HCT116 (cell line): ENCODE results near the gene MACROD1. TPM values are rescaled to one million over a fixed set of nuclear protein-coding genes. Genes with fewer than 3 reads are reported as not detected.

Source experiments
- ATAC-seq: fragments of 200-7000 bp; cut with Tn5 transposase; 2 replicates; pipeline ENCODE4 v1.9.1; 2020; ENCODE audit warnings: mild to moderate bottlenecking, moderate library complexity
- BruUV-seq: library from RNA; stranded (reverse); fragments of 400-500 nt; replicated peaks from 2 replicates; lab custom pipeline; 2021; lab: Mats Ljungman, UMichigan
- CTCF ChIA-PET: fragments of 300-600 bp; sonication (Branson Sonifier 250); formaldehyde crosslinking; loops from one replicate; lab custom pipeline; 2021; ENCODE audit warnings: antibody characterized with exemption; lab: Charles Lee
- POLR2A ChIA-PET: fragments of 300-600, 350-600 bp; sonication (Branson Sonifier 250); formaldehyde crosslinking; loops from one replicate; lab custom pipeline; 2021; ENCODE audit warnings: antibody characterized with exemption; lab: Charles Lee
- RAD21 ChIA-PET, 2 experiments: fragments of 300-600 bp; sonication (Branson Sonifier 250); formaldehyde crosslinking; loops; one replicate each; lab custom pipeline; 2023; ENCODE audit warnings: low total read pairs in 2 of 2; ENCODE audit not compliant: uncharacterized antibody in 2 of 2, unreplicated experiment in 2 of 2, low non-redundant PET in 1 of 2; lab: Charles Lee
- DNase-seq: peaks from one replicate; pipeline ENCODE4 v3.0.0-alpha.2; 2010; ENCODE audit warnings: low read depth, low spot score
- H2AFZ ChIP-seq: fragments of 200-600 bp; shearing (Covaris generic), sonication (generic); 2 replicates; pipeline ENCODE4 v1.6.1; 2017; ENCODE audit warnings: low read depth, mixed run types, mixed read lengths, antibody characterized with exemption, low read length; ENCODE audit not compliant: poor library complexity, severe bottlenecking
- H3K27ac ChIP-seq: 2 replicates; pipeline ENCODE4 v1.5.1; 2012; ENCODE audit warnings: low read depth, low read length
- H3K27me3 ChIP-seq: fragments of 200-600 bp; sonication (generic); 2 replicates; pipeline ENCODE4 v1.6.1; 2016; ENCODE audit warnings: mixed run types, low read length, mixed read lengths; ENCODE audit not compliant: insufficient read depth
- H3K36me3 ChIP-seq, 2 experiments: fragments of 200-500 bp in 1 of 2; fragments of 200-600 bp in 1 of 2; sonication (Bioruptor generic) in 1 of 2; sonication (generic) in 1 of 2; 2 replicates each; pipeline versions ENCODE4 v1.5.1 to v1.6.1; 2014 to 2016; ENCODE audit warnings: low read length in 2 of 2, inconsistent platforms in 1 of 2, mixed read lengths in 1 of 2, mixed run types in 1 of 2; ENCODE audit not compliant: insufficient read depth in 2 of 2, control insufficient read depth in 1 of 2
- H3K4me1 ChIP-seq, 2 experiments: fragments of 200-600 bp in 1 of 2; sonication (generic) in 1 of 2; 2 replicates each; pipeline versions ENCODE4 v1.5.1 to v1.6.1; 2012 to 2017; ENCODE audit warnings: low read length in 2 of 2, inconsistent platforms in 1 of 2, mild to moderate bottlenecking in 1 of 2, mixed read lengths in 1 of 2, mixed run types in 1 of 2, moderate library complexity in 1 of 2; ENCODE audit not compliant: insufficient read depth in 2 of 2, control insufficient read depth in 1 of 2
- H3K4me2 ChIP-seq: fragments of 200-600 bp; sonication (generic); 2 replicates; pipeline ENCODE4 v1.6.1; 2017; ENCODE audit warnings: mixed run types, low read length, mixed read lengths
- H3K4me3 ChIP-seq, 2 experiments: fragments of 200-600 bp in 1 of 2; sonication (generic) in 1 of 2; replicated peaks in 1 of 2; 2 replicates each; pipeline ENCODE4 v1.5.1; 2011 to 2016; ENCODE audit warnings: low read length in 2 of 2, control low read depth in 1 of 2, low read depth in 1 of 2, mild to moderate bottlenecking in 1 of 2, mixed read lengths in 1 of 2, mixed run types in 1 of 2
- H3K79me2 ChIP-seq: fragments of 200-600 bp; sonication (generic); 2 replicates; pipeline ENCODE4 v1.6.1; 2017; ENCODE audit warnings: mild to moderate bottlenecking, mixed run types, low read length, moderate library complexity, mixed read lengths; ENCODE audit not compliant: insufficient read depth
- H3K9ac ChIP-seq: fragments of 200-600 bp; sonication (generic); 2 replicates; pipeline ENCODE4 v1.6.1; 2016; ENCODE audit warnings: low read length, mixed read lengths
- H3K9me2 ChIP-seq: fragments of 200-600 bp; sonication (generic), shearing (Covaris generic); 2 replicates; pipeline ENCODE4 v1.6.1; 2017; ENCODE audit warnings: mixed run types, mild to moderate bottlenecking, moderate library complexity; ENCODE audit not compliant: insufficient read depth
- H3K9me3 ChIP-seq, 2 experiments: fragments of 200-500 bp in 1 of 2; fragments of 200-600 bp in 1 of 2; sonication (Bioruptor generic) in 1 of 2; sonication (generic) in 1 of 2; 2 replicates each; pipeline ENCODE4 v1.6.1; 2014 to 2017; ENCODE audit warnings: low read length in 2 of 2, mixed read lengths in 2 of 2, inconsistent platforms in 1 of 2, low read depth in 1 of 2, mild to moderate bottlenecking in 1 of 2, mixed run types in 1 of 2, moderate library complexity in 1 of 2; ENCODE audit not compliant: control insufficient read depth in 1 of 2, insufficient read depth in 1 of 2
- H4K20me1 ChIP-seq: fragments of 200-600 bp; sonication (generic), shearing (Covaris generic); 2 replicates; pipeline ENCODE4 v1.6.1; 2017; ENCODE audit warnings: mixed run types, mild to moderate bottlenecking, moderate library complexity; ENCODE audit not compliant: insufficient read depth
- CBX3 ChIP-seq: IDR thresholded peaks from 2 replicates; pipeline ENCODE4 v1.6.1; 2012; ENCODE audit warnings: low read depth
- CEBPB ChIP-seq: IDR thresholded peaks from 2 replicates; pipeline ENCODE4 v1.6.1; 2012; ENCODE audit warnings: low read depth
- CTCF ChIP-seq, 3 experiments: fragments of 200-600 bp in 1 of 3; sonication (generic) in 1 of 3; IDR thresholded peaks in 2 of 3; conservative IDR thresholded peaks in 1 of 3; 2 replicates each; pipeline ENCODE4 v1.5.1; 2012 to 2017; ENCODE audit warnings: low read depth in 2 of 3, low read length in 2 of 3, antibody characterized with exemption in 1 of 3, borderline replicate concordance in 1 of 3, control low read depth in 1 of 3, mild to moderate bottlenecking in 1 of 3, mixed read lengths in 1 of 3, mixed run types in 1 of 3, moderate library complexity in 1 of 3; ENCODE audit not compliant: insufficient read depth in 1 of 3
- ELF1 ChIP-seq: IDR thresholded peaks from 2 replicates; pipeline ENCODE4 v1.6.1; 2012; ENCODE audit warnings: low read depth, borderline replicate concordance
- EZH2phosphoT487 ChIP-seq: fragments of 200-600 bp; IDR thresholded peaks from 2 replicates; pipeline ENCODE4 v1.6.1; 2018; ENCODE audit warnings: antibody characterized with exemption, borderline replicate concordance
- FOSL1 ChIP-seq: IDR thresholded peaks from 2 replicates; pipeline ENCODE4 v1.6.1; 2012; ENCODE audit warnings: low read depth
- JUND ChIP-seq: IDR thresholded peaks from 2 replicates; pipeline ENCODE4 v1.6.1; 2012
- POLR2A ChIP-seq: IDR thresholded peaks from 2 replicates; pipeline ENCODE4 v1.7.0; 2011; ENCODE audit warnings: borderline replicate concordance; ENCODE audit not compliant: insufficient read depth, insufficient read length; ENCODE audit errors: extremely low read depth
- POLR2AphosphoS5 ChIP-seq: IDR thresholded peaks from 2 replicates; pipeline ENCODE4 v1.6.1; 2011; ENCODE audit warnings: mild to moderate bottlenecking, low read depth, low read length, moderate library complexity
- RAD21 ChIP-seq: IDR thresholded peaks from 2 replicates; pipeline ENCODE4 v1.6.1; 2012; ENCODE audit warnings: low read depth, mild to moderate bottlenecking
- SIN3A ChIP-seq: IDR thresholded peaks from 2 replicates; pipeline ENCODE4 v1.6.1; 2012; ENCODE audit warnings: low read depth
- SP1 ChIP-seq: IDR thresholded peaks from 2 replicates; pipeline ENCODE4 v1.6.1; 2012; ENCODE audit warnings: low read depth
- TCF7L2 ChIP-seq: IDR thresholded peaks from 2 replicates; pipeline ENCODE4 v1.7.0; 2011; ENCODE audit warnings: borderline replicate concordance, inconsistent platforms; ENCODE audit not compliant: insufficient read depth, insufficient read length; ENCODE audit errors: extremely low read depth
- ZBTB33 ChIP-seq: IDR thresholded peaks from 2 replicates; pipeline ENCODE4 v1.6.1; 2011; ENCODE audit warnings: mild to moderate bottlenecking, low read length, moderate library complexity; ENCODE audit not compliant: insufficient replicate concordance; ENCODE audit errors: extremely low read depth
- ZFX ChIP-seq: fragments of 450-650 bp; IDR thresholded peaks from 2 replicates; pipeline ENCODE4 v1.6.1; 2017
- intact Hi-C: fragments of 100-400 bp; cut with micrococcal nuclease; formaldehyde crosslinking; loops from 2 replicates; pipeline ENCODE4 v1.10.0; 2022
- total RNA-seq: library from RNA; stranded (reverse); gene quantifications from one replicate; pipeline ENCODE4 v1.2.1, GENCODE V29; 2021; ENCODE audit not compliant: unreplicated experiment

MACROD1 gene
- total RNA-seq, 1 experiment from 2014 or later, result 61.1 TPM

GRCh38 chr11:64202992-64203391, 37.1 kb upstream of the MACROD1 start:
- CTCF ChIA-PET, result interaction anchor here (4.6 kb wide), 1 partner anchor 100 kb away, joined by 80 read pairs; the partner anchor contains the start of genes CATSPERZ and ESRRA
- no TSS peak for BruUV-seq

GRCh38 chr11:64201543-64201942, 35.6 kb upstream of the MACROD1 start:
- POLR2A ChIA-PET, result no interaction called here
- H3K4me2 ChIP-seq, result no peak overlapping the region
- RAD21 ChIA-PET, result no interaction called here
- intact Hi-C loops, result no loop called here
- CTCF ChIA-PET, result interaction anchor here (1.4 kb wide), 1 partner anchor 15 kb away, joined by 3 read pairs; no protein-coding TSS in a partner anchor
- H3K27me3 ChIP-seq, result no peaks in the 10 kb centered on the region
- H4K20me1 ChIP-seq, result no peaks in the 10 kb centered on the region
- ATAC-seq (no peak), DNase-seq (no peak)
- no peaks in the 10 kb centered on the region for H3K9me2 ChIP-seq
- H3K9me3 ChIP-seq, result no peaks in the 10 kb centered on the region
- H3K36me3 ChIP-seq, result peaks cover 64 to 73% of the 10 kb centered on the region in 2 experiments
- H2AFZ ChIP-seq, result no peak overlapping the region
- no peak overlapping the region for H3K9ac ChIP-seq
- H3K4me1 ChIP-seq, result peaks cover 0 to 8% of the 10 kb centered on the region in 2 experiments; a peak in 1 of 4 replicates
- H3K4me3 ChIP-seq, result no peak overlapping the region
- BruUV-seq, result no TSS peak
- H3K27ac ChIP-seq, result no peak overlapping the region
- H3K79me2 ChIP-seq, result peaks cover 57% of the 10 kb centered on the region
- no peak for TF ChIP-seq CTCF (IDR thresholded peaks at IDR 0.05 in 2 of 3, conservative IDR thresholded peaks at IDR 0.05 in 1 of 3; ENCODE audit: borderline replicate concordance in 1 of 3, insufficient read depth in 1 of 3, low read depth in 2 of 3, low read length in 2 of 3)
- no peak for TF ChIP-seq ZFX
- TF ChIP-seq JUND, result no peak
- no peak for TF ChIP-seq SP1
- TF ChIP-seq CBX3, result no peak
- TF ChIP-seq CEBPB, result no peak
- no peak for TF ChIP-seq FOSL1
- TF ChIP-seq SIN3A, result no peak
- TF ChIP-seq POLR2AphosphoS5, result no peak
- no peak for TF ChIP-seq EZH2phosphoT487
- TF ChIP-seq POLR2A, result no peak
- no peak for TF ChIP-seq RAD21
- TF ChIP-seq ELF1, result no peak
- no peak for TF ChIP-seq TCF7L2

More at GRCh38 chr11:64202992-64203391, 37.1 kb upstream of the MACROD1 start:
- no peak overlapping the region for H3K4me3 ChIP-seq
- no peak overlapping the region for H2AFZ ChIP-seq
- H3K9me2 ChIP-seq, result no peaks in the 10 kb centered on the region
- no peak overlapping the region for H3K9ac ChIP-seq
- no peaks in the 10 kb centered on the region for H3K9me3 ChIP-seq
- DNase-seq (no peak), ATAC-seq (no peak)
- POLR2A ChIA-PET, result no interaction called here
- no peak overlapping the region for H3K27ac ChIP-seq
- no peak overlapping the region for H3K4me2 ChIP-seq
- H3K4me1 ChIP-seq, result peaks cover 0 to 8% of the 10 kb centered on the region in 2 experiments; a peak in 1 of 4 replicates
- intact Hi-C loops, result no loop called here
- H3K79me2 ChIP-seq, result peaks cover 44% of the 10 kb centered on the region; the same call in 1 of the 2 replicates
- H3K36me3 ChIP-seq, result peaks cover 53 to 63% of the 10 kb centered on the region in 2 experiments
- TF ChIP-seq ZBTB33 (no peak), JUND (no peak), ELF1 (no peak)
- H4K20me1 ChIP-seq, result no peaks in the 10 kb centered on the region
- RAD21 ChIA-PET, result no interaction called here
- H3K27me3 ChIP-seq, result no peaks in the 10 kb centered on the region
